SK-MEL-5 (cell line): ENCODE measurements around the gene MGAT5. TPM values are rescaled to one million over a fixed set of nuclear protein-coding genes. Genes with fewer than 3 reads are reported as not detected.

Source experiments
- DNase-seq: peaks from one replicate; pipeline ENCODE4 v3.0.0-alpha.2; 2016; ENCODE audit warnings: low read depth, low spot score
- in situ Hi-C: cut with HindIII; loops from 2 replicates; pipeline ENCODE4 v1.10.0; 2016; ENCODE audit warnings: low sequenced_read_pairs, high pct_unique_total_duplicates, low pct_unique_long_range_greater_than_20kb
- total RNA-seq: library from RNA; depleted of rRNA; stranded (reverse); fragments of >200 nt; shearing (Covaris generic); gene quantifications from 2 replicates; pipeline ENCODE4 v1.2.3, GENCODE V29; 2014

The MGAT5 gene
- total RNA-seq, 1 experiment from 2014 or later, result 24.7 TPM

DNA sequence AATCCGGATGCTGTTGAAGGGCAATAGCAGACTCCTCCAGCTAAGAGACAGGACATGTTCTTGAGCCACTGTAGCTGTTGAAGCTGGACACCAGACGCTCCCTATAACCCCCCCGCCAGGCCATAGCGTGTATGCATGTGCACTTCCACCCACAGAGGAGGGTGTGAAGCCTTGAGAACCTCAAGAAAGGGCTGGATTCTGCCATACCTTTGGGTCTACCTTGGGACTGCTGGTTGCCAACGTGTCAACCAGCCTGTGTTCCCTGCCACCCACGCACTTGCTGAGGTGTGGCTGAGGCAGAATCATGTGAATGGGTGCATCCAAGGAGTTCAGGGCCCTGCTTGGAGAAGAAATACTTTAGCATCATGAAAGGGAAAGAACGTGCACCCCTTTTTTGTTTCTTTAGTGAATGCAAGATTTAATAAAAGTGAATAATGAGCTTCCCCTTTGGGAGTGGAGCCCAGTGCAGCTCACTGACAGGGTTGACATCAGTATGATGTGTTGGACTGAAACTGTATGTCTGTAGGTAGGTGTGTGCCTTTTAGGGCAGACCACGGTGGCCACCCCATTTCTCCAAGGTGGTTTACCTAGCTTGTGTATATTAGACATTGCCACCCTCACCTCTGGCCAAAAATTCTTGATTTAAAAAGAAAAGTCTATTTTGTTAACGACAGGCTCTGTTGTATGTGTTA is 198.3 kb downstream of the MGAT5 start:
- in situ Hi-C loops, result no loop called here
- no peak for DNase-seq

DNA sequence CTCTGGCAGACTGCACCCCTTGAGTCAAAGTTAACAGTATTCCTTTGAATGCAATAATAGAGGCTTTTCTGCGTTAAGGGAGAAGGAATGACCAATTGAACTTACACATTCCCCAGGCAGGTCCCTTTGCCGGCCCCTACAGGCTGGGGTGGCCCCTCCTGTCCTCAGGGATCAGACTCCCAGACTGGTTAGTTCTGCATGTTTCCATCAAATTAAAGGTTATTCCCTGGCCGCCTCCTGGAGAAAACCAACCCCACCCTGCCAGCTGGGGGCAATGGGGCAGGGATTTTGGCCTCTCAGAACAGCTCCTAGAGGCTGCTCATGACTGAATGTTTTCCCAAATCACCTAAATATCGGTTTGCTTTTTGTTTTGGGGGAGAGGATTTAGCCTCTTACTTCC is 199.6 kb downstream of the MGAT5 start:
- in situ Hi-C loops, result no loop called here
- no peak for DNase-seq

DNA sequence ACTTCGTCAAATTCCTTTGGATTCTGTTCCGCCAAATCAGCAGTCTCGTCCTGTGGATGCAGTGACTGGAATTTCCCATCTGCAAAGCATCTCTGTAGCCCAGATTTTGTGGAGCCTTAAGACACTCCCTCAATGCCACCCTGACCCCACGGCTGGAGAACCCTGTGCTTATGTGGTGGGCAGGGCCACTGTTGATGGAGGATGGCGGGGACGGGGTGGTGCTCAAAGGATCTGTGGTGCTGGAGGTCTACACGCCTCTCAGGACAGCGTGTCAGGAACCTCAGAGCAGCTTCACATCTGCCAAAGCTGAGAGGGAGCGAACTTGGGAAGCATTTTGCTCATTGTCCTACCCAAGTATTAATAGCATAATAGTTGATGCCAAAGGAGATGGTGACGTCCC is 200.1 kb downstream of the MGAT5 start:
- in situ Hi-C loops, result no loop called here
- no peak for DNase-seq

DNA sequence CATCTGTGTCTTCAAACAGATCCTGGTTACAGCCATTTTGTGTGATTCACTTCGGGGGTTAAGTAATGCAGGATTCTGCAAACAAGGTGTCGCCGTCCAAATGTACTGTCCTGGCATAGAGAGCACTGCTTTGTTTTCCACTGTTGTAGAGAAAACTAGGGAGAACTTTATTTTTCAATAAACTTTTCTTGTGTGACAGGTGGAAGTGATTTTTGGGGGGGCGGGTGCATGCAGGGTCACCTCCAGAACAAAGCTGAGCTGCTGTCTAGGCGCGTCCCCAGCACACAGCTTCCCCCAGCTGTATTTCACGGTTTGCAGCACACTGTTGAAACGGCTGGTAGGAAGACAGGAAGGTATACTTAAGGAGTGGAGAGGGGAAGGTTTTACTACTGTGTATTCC is 200.6 kb downstream of the MGAT5 start:
- in situ Hi-C loops, result no loop called here
- DNase-seq, result no peak

DNA sequence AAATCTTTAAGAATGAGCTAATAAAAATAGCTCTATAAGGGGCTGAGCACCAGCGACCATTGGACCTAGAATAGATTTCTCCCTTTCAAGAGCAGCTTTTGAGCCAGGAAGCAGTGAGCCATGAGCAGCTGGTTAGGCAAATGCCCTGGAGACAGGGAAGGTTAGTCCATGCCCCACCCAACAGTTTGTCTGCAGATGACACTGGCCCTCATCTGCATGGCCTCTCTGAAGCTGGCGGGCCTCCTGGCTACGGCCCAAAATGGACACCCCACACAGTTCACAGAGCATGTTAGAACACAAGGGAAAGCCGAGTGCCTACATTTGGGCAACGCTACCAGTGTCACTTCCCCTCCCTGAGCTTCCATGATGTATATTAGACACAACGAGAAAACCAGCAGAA is 201.1 kb downstream of the MGAT5 start:
- in situ Hi-C loops, result no loop called here
- no peak for DNase-seq

DNA sequence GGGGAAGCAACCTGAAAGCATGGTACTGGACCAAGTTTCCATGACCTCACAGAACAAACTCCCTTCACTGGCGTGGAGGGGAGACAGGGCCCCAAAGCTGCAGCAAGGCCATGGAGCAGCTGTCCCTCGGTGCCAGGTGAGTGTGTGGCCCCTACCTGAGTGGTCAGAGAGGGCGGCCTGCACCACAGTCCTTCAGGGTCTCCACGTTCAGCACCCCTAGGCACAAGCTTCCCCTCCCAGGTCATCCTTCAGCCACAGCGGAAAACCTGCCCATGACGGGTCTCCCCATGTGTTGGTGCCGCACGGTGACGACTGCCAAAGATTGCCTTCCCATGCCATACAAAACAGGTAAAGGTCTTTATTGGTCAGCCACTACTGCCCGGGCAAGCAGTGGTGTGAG is 201.6 kb downstream of the MGAT5 start:
- DNase-seq, result no peak
- in situ Hi-C loops, result no loop called here

DNA sequence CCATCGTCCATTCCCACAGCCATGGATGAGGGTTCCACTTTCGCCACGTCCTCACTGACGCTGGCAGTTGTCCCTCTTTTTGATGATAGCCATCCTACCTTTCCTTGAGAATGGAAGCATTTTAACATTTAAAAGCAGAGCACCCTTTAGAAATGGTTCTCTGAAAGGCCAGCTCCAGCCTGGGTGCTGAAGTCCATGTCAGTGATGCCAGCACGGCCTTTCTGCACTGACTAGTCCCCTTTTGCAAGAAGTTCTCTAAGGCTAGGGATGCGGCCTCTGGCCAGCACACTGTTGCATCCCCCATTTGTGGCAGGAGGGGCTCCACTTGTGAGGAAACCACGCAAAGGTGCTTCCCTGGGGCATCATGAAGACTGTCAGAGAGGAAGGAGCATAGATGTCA is 203.5 kb downstream of the MGAT5 start:
- no peak for DNase-seq
- in situ Hi-C loops, result no loop called here

DNA sequence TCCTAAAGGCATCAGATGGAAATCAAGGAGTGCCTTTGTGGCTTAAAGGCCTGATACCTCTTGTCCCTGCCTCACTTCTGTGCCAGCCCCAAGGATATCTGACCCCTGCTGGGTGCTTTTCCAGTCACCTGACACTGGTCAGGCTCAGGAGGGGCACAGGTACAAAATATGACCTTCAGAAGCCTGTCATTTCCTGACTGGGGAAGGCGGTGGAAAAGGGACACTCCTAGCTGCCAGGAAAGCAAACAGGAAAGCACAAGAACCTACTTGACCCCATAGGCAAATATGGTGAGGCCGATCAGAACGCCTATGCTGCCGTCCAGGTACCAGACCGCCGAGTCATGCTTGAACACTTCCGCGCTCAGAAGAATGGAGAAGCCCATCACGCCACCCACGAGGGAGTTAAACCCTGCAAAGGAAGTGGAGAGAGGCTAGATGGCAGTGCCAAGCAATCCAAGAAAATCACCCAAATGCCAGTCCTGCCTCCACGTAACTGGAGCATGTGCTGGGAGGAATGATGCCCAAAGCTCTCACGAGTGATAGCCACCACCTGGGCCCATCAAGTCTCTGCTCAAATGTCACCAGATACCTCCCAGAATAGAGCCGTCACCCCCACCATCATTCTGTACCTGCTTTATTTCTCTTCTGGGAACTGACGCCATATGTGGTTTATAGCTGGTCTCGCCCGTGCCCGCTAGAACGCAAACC is 204.0 kb downstream of the MGAT5 start:
- in situ Hi-C loops, result no loop called here
- no peak for DNase-seq

DNA sequence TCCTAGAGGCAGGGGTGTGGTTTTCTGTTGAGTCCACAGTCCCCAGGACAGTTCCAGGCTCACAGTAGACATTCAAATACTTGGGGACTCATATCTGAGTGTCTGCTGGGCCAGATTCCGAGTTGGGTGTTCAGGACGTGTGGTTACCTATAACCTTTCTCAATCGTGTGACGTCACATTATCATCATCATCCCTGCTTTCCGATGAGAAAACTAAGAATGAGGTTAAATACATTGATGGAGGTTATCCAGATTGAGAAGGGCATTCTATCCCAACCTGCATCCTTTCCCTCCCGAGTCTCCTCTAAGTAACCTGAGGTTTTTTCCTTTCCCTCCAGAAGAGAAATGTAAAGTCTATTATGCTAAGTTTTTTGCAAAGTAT is 204.6 kb downstream of the MGAT5 start:
- no peak for DNase-seq
- in situ Hi-C loops, result no loop called here

DNA sequence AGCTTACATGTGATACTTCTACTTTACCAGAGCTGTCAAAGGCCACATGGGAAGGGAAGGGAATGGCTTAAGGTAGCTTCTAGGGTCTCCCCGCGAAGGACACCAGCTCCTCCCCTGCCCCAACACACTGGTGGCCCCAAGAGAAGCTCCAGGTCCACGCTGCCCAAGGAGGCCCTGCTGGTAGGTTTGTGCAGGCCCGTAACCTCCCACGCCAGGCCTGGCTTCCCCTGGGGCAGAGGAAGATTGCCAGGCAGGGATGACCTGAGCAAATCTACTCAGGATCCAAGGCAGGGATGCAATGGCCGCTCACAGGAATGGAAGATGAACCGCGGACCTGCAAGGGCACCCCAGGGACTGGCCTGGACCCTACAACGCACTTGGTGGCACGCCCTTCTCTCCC is 205.1 kb downstream of the MGAT5 start:
- in situ Hi-C loops, result no loop called here
- no peak for DNase-seq

DNA sequence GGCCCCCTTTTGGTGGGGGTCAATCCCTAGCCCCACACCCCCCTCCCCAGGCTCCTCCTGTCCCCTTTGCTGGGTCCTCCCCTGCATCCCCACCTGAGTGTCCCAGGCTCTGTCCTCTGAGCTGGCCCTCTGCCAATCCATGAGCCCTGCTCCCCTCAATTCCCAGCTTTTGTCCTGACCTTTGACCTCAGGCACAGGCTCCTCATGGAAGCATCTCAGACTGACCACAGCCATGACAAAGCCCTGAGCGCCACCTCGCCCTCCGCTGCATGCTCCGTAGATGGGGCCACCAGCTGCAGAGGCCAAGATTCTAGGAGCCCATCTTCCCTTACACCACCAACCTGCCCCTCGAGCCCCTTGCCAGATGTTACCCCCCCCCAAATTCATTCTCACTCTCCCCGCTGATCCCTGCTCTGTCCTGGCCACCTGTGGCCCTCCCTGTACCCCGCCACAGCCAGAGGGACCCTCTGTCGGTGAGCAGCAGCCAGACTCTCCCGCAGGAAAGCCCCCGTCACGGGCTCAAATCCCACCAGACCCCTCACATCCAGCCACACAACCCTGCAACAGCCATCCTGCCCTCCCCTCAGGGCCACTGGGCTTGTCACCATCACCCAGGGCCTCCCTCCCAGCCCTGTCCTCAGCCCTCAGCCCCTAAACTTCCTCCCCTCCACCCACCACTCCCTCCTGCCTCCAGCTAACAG is 206.0 kb downstream of the MGAT5 start:
- in situ Hi-C loops, result no loop called here
- DNase-seq, result no peak

DNA sequence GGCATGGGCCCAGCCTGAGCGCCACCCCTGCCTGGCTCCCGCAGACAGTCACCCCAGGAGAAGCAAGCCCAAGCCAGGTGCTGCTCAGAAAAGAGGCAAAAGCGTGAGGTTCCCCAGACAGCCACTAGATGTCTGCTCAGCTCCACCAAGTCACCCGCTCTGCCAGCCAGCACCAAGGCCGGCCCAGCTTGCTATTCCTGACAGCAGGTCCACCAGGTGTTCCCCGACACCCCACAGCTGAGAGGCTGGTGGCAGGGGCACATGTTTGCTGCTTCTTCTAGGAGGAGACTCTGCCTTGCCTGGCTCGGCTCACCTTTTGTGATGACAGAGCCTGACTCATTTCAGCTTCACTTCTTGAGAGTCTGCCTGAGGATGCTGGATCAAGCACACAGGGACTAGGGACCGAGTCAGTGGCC is 206.7 kb downstream of the MGAT5 start:
- peak; percentile 68 for DNase-seq
- in situ Hi-C loops, result no loop called here

DNA sequence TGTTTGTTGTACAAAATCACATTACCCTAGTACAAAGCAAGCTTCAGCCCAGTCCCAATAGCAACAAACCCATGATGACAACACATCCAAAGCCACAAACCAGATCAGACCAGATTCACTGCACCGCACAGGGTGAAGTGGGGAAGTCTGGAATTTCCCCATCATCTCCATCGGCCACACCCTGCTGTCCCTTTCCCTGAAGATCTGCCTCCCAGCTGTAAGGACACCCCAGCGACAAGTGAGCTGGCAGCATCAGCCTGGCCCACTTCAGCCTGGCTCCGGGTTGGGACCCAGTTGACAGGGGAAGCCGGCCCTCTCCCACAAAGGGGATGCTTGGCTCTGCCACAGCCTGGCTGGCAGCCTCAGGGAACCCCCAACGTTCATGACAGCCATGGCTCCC is 207.6 kb downstream of the MGAT5 start:
- in situ Hi-C loops, result no loop called here
- DNase-seq, result no peak

DNA sequence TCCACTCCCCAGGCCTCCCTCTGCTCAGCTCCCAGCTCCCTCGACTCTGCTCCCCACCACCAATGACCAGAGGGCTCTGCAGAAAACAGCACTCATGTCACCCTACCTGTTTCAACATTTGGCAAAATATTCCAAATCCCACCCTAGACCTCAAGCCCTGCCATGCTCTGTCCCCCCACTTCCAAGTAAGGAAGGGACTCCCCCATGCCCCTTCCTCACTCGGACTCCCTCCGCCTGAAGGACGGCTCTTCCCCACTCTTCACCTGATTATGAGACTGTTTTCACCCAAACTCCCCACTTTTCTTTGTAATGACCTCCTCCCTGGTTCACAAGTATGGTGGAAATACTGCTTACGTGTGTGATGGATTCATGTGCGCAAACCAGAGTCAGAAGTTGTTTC is 208.4 kb downstream of the MGAT5 start:
- in situ Hi-C loops, result no loop called here

DNA sequence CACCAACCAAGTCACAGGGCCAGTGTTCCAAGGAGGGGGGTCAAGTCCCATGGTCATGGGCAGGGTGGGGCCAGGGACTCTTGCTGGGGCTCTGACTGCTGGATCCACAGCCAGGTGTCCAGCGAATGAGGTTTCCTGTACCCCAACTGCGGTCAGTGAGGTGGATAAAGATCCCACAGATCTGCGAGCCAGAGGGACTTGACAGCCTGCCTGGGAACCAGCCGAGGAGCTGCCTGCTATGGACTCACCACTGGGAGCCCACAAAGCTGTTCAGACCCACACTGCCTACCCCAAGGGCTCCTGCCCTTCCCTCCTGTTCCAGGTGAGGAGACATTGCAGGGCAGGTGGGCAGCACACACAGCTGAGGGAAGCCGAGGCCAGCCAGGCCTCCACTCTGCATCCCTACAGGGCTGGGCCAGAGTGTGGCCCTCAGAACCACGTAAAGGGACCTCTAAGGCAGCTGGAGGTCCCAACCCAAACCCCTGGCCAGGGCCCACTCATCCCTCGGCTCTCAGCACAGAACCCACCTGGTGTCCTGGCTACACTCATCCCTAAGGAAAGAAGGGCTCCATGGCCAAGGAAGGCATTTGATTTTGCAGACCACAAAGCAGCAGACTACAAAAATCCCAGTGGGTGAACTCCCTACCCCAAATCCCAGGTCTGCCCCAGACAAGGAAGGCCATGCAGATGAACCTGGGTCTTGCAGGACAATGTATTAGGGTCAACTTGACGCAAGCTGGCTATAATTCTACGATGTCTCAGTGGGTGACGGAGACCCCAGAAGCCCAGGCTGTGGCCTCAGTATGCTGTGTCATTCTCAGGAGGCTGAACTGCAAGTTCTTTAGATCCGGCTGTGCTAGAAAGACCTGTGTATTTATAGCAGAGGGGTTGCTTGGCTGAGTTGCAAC is 209.2 kb downstream of the MGAT5 start:
- in situ Hi-C loops, result no loop called here
- no peak for DNase-seq

More for the DNA sequence above, 208.4 kb downstream of the MGAT5 start:
- no peak for DNase-seq

DNA sequence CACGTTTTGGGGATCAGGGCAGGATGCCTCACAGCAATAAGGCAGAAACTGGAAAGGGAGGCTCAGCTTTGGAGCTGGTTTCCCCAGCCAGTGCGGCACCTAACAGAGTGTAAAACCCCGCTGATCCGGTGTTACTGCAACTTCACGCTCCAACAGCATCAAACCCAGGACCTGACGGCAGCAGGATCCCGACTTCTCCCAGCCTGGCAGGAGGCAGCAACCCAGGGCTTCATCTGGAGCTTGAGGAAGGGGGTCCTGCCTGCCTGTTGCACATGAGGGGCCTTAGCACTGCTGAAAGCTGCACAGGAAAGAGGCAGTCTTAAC is 209.8 kb downstream of the MGAT5 start:
- in situ Hi-C loops, result no loop called here
- DNase-seq, result no peak

DNA sequence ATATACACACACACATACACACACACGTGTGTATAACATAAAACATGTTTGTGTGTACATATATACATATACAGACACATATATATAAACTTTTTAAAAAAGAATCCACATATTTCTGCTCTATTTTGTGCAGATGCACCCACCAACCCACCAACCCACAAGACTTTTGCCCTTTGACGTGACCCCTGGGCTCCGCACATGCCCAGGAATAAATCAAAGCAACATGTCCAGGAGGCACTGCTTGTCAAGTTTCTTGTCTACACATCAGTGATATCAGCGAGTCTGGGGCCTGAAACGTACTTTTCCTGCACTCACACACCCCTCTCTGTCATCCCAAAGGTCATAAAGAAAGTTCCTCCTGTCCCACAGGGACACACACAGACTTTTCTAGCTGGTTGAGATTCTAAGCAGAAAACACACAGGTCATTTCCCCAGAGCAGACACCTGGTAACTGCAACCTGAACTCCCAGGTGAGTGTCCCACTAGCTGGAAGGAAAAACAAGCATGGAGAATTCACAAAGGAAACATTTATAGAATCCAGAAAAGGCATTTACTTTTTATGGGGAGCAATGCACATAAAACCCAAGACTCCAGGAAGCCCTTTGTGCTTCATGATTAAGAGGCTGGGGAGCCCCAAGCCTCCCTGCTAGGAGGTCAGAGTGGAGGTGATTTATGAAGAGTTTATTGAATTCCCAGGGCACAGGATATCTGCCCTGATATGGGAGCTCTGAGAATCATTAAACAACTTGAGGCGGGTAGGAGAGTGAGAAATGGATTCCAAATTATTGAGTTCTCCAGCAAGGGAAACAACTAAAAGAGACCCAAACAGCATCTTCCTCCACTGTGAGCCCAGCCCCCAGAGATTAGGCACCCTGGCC is 211.6 kb downstream of the MGAT5 start:
- in situ Hi-C loops, result no loop called here

More for the DNA sequence above, 211.6 kb downstream of the MGAT5 start:
- DNase-seq, result no peak
